ENCODE results near the gene SCAF11. TPM values are rescaled to one million over a fixed set of nuclear protein-coding genes. Genes with fewer than 3 reads are reported as not detected.
A peak's percentile ranks its signal among the peaks of the same experiment; 100 is the strongest.

Gene SCAF11
- total RNA-seq, 1 donor from 2014 or later: 93.3 TPM

GRCh38 chr12:45909041-45909713 is 81.2 kb downstream of the SCAF11 start:
- H3K4me1 Mint-ChIP-seq (ENCODE audit: low read depth): peaks cover 15% of the 10 kb centered on the region
- H3K9me3 Mint-ChIP-seq (ENCODE audit: low read depth): no peaks in the 10 kb centered on the region
- DNase-seq (ENCODE audit: low spot score): no peak
- TF ChIP-seq CTCF (IDR thresholded peaks at IDR 0.05): no peak
- no peak overlapping the region for H3K4me3 Mint-ChIP-seq (ENCODE audit: unreplicated experiment)
- no peaks in the 10 kb centered on the region for H3K27me3 Mint-ChIP-seq (ENCODE audit: low read depth)
- H3K27ac Mint-ChIP-seq (ENCODE audit: unreplicated experiment): no peak overlapping the region
- H3K36me3 Mint-ChIP-seq (ENCODE audit: low read depth): peaks cover 3% of the 10 kb centered on the region

GRCh38 chr12:45907955-45908354 is 82.4 kb downstream of the SCAF11 start:
- TF ChIP-seq CTCF (IDR thresholded peaks at IDR 0.05): no peak
- H3K9me3 Mint-ChIP-seq (ENCODE audit: low read depth): no peaks in the 10 kb centered on the region
- H3K36me3 Mint-ChIP-seq (ENCODE audit: low read depth): peaks cover 3% of the 10 kb centered on the region
- peaks cover 10% of the 10 kb centered on the region for H3K4me1 Mint-ChIP-seq (ENCODE audit: low read depth)
- no peaks in the 10 kb centered on the region for H3K27me3 Mint-ChIP-seq (ENCODE audit: low read depth)
- no peak overlapping the region for H3K4me3 Mint-ChIP-seq (ENCODE audit: unreplicated experiment)
- H3K27ac Mint-ChIP-seq (ENCODE audit: unreplicated experiment): no peak overlapping the region
- no peak for DNase-seq (ENCODE audit: low spot score)

DNA sequence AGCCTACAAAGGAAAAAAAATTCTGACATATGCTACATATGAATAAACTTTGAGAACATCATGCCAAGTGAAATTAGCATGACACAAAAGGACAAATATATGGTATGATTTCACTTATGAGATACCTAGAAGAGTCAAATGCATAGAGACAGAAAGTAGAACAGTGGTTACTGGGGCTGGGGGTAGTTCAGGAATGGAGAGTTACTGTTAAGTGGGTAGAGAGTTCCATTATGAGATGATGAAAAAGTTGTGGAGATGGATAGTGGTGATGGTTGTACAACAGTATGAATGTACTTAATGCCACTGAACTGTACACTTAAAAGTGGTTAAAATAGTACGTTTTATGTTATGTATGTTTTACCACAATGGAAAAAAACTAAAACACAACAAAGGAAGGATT is 92.3 kb downstream of the SCAF11 start:
- no peaks in the 10 kb centered on the region for H3K27me3 Mint-ChIP-seq (ENCODE audit: low read depth)
- H3K9me3 Mint-ChIP-seq (ENCODE audit: low read depth): no peaks in the 10 kb centered on the region
- TF ChIP-seq CTCF (IDR thresholded peaks at IDR 0.05): no peak
- peaks cover 22% of the 10 kb centered on the region for H3K36me3 Mint-ChIP-seq (ENCODE audit: low read depth)
- DNase-seq (ENCODE audit: low spot score): no peak
- H3K4me1 Mint-ChIP-seq (ENCODE audit: low read depth): peaks cover 7% of the 10 kb centered on the region
- no peak overlapping the region for H3K27ac Mint-ChIP-seq (ENCODE audit: unreplicated experiment)
- no peak overlapping the region for H3K4me3 Mint-ChIP-seq (ENCODE audit: unreplicated experiment)

DNA sequence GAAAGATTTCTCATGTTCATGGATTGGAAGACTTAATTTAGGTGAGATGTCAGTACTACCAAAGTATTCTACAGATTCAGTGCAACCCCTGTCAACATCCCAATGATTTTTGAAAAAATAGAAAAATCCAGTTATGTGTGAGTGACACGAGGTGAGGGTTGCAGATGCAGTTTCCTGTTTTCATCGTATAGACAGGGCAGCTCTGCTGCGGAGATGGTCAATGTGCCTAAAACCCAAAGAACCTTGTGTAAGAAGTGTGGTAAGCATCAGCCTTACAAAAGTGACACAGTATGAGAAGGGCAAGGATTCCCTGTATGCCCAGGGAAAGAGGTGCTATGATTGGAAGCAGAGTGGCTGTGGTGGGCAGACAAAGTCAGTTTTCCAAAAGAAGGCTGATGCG is 94.4 kb downstream of the SCAF11 start:
- H3K27ac Mint-ChIP-seq (ENCODE audit: unreplicated experiment): no peak overlapping the region
- no peaks in the 10 kb centered on the region for H3K27me3 Mint-ChIP-seq (ENCODE audit: low read depth)
- no peak overlapping the region for H3K4me3 Mint-ChIP-seq (ENCODE audit: unreplicated experiment)
- no peak for DNase-seq (ENCODE audit: low spot score)
- peaks cover 7% of the 10 kb centered on the region for H3K4me1 Mint-ChIP-seq (ENCODE audit: low read depth)
- no peaks in the 10 kb centered on the region for H3K9me3 Mint-ChIP-seq (ENCODE audit: low read depth)
- peaks cover 22% of the 10 kb centered on the region for H3K36me3 Mint-ChIP-seq (ENCODE audit: low read depth)
- TF ChIP-seq CTCF (IDR thresholded peaks at IDR 0.05): no peak

- Mint-ChIP-seq H3K4me1 (ENCODE audit: low read depth) (peaks cover 7% of the 10 kb centered on the region), H3K27ac (ENCODE audit: unreplicated experiment) (no peak overlapping the region), H3K27me3 (ENCODE audit: low read depth) (no peaks in the 10 kb centered on the region), H3K36me3 (ENCODE audit: low read depth) (peaks cover 16% of the 10 kb centered on the region), H3K9me3 (ENCODE audit: low read depth) (no peaks in the 10 kb centered on the region), H3K4me3 (ENCODE audit: unreplicated experiment) (no peak overlapping the region)
- DNase-seq (ENCODE audit: low spot score): no peak
- peak; percentile 38 for TF ChIP-seq CTCF (IDR thresholded peaks at IDR 0.05)
Measured at GRCh38 chr12:45893240-45893639, 97.1 kb downstream of the SCAF11 start.
